Endodermal cell (in vitro differentiated cells): ENCODE measurements around the gene CCDC83. TPM values are rescaled to one million over a fixed set of nuclear protein-coding genes. Genes with fewer than 3 reads are reported as not detected.
"Not testable (repeated sequence)": the region's sequence is repeated elsewhere in the genome, so short reads cannot be mapped to it uniquely, and the experiment has no call there.

ENCODE experiments used
- DNase-seq: peaks from one replicate; pipeline ENCODE4 v3.0.0-alpha.2; 2017
- H3K27ac ChIP-seq: 2 replicates; pipeline ENCODE4 v1.5.1; 2013; ENCODE audit warnings: mild to moderate bottlenecking, low read depth, low read length, moderate library complexity
- H3K27me3 ChIP-seq: 2 replicates; pipeline ENCODE4 v1.6.1; 2013; ENCODE audit warnings: mild to moderate bottlenecking, low read length, moderate library complexity; ENCODE audit not compliant: insufficient read depth, control insufficient read depth, poor library complexity, severe bottlenecking
- H3K36me3 ChIP-seq: 2 replicates; pipeline ENCODE4 v1.7.0; 2013; ENCODE audit warnings: mild to moderate bottlenecking, low read length, moderate library complexity; ENCODE audit not compliant: control insufficient read depth, insufficient read depth
- H3K4me1 ChIP-seq: one replicate; pipeline ENCODE4 v1.7.0; 2013; ENCODE audit warnings: low read length; ENCODE audit not compliant: control insufficient read depth, insufficient read depth
- H3K4me3 ChIP-seq: 2 replicates; pipeline ENCODE4 v1.5.1; 2013; ENCODE audit warnings: mild to moderate bottlenecking, low read length, moderate library complexity
- H3K9ac ChIP-seq: 2 replicates; pipeline ENCODE4 v1.6.1; 2013; ENCODE audit warnings: mild to moderate bottlenecking, low read length, moderate library complexity; ENCODE audit not compliant: poor library complexity, severe bottlenecking; ENCODE audit errors: extremely low read depth
- H3K9me3 ChIP-seq: 2 replicates; pipeline ENCODE4 v1.6.1; 2013; ENCODE audit warnings: mild to moderate bottlenecking, low read length, moderate library complexity; ENCODE audit not compliant: control insufficient read depth
- H3K27ac Mint-ChIP-seq: 2 replicates; pipeline ENCODE4 v1.8.0; 2020; ENCODE audit warnings: mixed read lengths
- H3K27me3 Mint-ChIP-seq: 2 replicates; pipeline ENCODE4 v1.8.0; 2021; ENCODE audit warnings: mild to moderate bottlenecking, mixed read lengths; ENCODE audit not compliant: insufficient read depth
- H3K36me3 Mint-ChIP-seq: 2 replicates; pipeline ENCODE4 v1.8.0; 2020; ENCODE audit warnings: low read depth, mixed read lengths
- H3K4me1 Mint-ChIP-seq: 2 replicates; pipeline ENCODE4 v1.8.0; 2020; ENCODE audit warnings: mixed read lengths
- H3K4me3 Mint-ChIP-seq: 2 replicates; pipeline ENCODE4 v1.8.0; 2020; ENCODE audit warnings: mild to moderate bottlenecking, moderate library complexity, mixed read lengths
- H3K9me3 Mint-ChIP-seq: 2 replicates; pipeline ENCODE4 v1.8.0; 2020; ENCODE audit warnings: mild to moderate bottlenecking, mixed read lengths
- WGBS, 2 experiments: methylation state at CpG; one replicate each; pipeline versions ENCODE4 v1.1.5 to v1.1.7; 2013; ENCODE audit warnings: missing lambda C conversion rate in 2 of 2, mixed read lengths in 1 of 2; ENCODE audit not compliant: insufficient coverage in 1 of 2, insufficient read length in 1 of 2; 5-methylcytosine and 5-hydroxymethylcytosine counted together
- total RNA-seq, 2 donors: library from RNA; stranded (reverse); fragmentation: NEBNext Ultra II Directional in 1 of 2; extraction: Animal tissue kit (Norgen Biotek cat#: 25700) in 1 of 2; gene quantifications; 2 replicates in 1 of 2; 3 replicates in 1 of 2; pipeline ENCODE4 v1.2.1, GENCODE V29; 2021
- TF ChIP-seq, protein P1 (sequence below): fragments of 200-600 bp; sonication (generic); conservative IDR thresholded peaks from 2 replicates; pipeline ENCODE4 v1.5.0; 2021; ENCODE audit warnings: antibody characterized with exemption, mild to moderate bottlenecking

Gene CCDC83
- total RNA-seq, 2 donors from 2014 or later, result not detected

GRCh38 chr11:85848006-85848405 is 7.2 kb upstream of the CCDC83 start:
- H3K27ac Mint-ChIP-seq, result no peak overlapping the region

DNA sequence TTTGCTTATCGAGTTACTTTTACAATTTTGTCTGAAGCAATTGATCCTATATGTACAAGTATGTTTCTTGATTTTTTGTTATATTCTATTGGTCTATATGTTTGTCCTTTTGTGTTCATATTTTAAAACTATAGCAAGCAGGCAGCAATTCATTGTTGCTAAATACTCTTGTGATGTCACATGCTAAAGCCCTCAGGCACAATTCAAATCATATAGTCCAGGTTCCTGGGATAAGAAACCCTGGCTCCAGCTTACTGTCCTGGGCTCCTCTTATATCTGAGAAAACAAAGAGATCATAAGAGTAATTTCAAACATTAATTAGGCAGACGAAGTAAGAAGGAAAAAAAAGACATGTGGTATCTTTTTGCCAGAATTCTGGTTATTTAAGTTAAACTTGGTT is 6.6 kb upstream of the CCDC83 start:
- no peak overlapping the region for H3K27ac ChIP-seq
- Mint-ChIP-seq H3K4me3 (no peak overlapping the region), H3K4me1 (no peaks in the 10 kb centered on the region), H3K27ac (no peak overlapping the region), H3K27me3 (no peaks in the 10 kb centered on the region), H3K36me3 (peaks cover 10% of the 10 kb centered on the region), H3K9me3 (peaks cover 45% of the 10 kb centered on the region)
- H3K27me3 ChIP-seq, result no peaks in the 10 kb centered on the region
- H3K36me3 ChIP-seq, result no peaks in the 10 kb centered on the region
- TF ChIP-seq, protein P1, sequence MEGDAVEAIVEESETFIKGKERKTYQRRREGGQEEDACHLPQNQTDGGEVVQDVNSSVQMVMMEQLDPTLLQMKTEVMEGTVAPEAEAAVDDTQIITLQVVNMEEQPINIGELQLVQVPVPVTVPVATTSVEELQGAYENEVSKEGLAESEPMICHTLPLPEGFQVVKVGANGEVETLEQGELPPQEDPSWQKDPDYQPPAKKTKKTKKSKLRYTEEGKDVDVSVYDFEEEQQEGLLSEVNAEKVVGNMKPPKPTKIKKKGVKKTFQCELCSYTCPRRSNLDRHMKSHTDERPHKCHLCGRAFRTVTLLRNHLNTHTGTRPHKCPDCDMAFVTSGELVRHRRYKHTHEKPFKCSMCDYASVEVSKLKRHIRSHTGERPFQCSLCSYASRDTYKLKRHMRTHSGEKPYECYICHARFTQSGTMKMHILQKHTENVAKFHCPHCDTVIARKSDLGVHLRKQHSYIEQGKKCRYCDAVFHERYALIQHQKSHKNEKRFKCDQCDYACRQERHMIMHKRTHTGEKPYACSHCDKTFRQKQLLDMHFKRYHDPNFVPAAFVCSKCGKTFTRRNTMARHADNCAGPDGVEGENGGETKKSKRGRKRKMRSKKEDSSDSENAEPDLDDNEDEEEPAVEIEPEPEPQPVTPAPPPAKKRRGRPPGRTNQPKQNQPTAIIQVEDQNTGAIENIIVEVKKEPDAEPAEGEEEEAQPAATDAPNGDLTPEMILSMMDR, result no peak
- 80 to 92% methylated on average over 2 of the region's 2 CpGs for WGBS, 2 experiments
- no peak overlapping the region for H3K4me3 ChIP-seq
- H3K4me1 ChIP-seq, result no peaks in the 10 kb centered on the region
- H3K9me3 ChIP-seq, result peaks cover 32% of the 10 kb centered on the region
- no peak overlapping the region for H3K9ac ChIP-seq
- DNase-seq, result no peak

More at GRCh38 chr11:85848006-85848405, 7.2 kb upstream of the CCDC83 start:
- Mint-ChIP-seq H3K27me3 (no peaks in the 10 kb centered on the region), H3K36me3 (peaks cover 8% of the 10 kb centered on the region), H3K4me1 (no peaks in the 10 kb centered on the region), H3K9me3 (peaks cover 40% of the 10 kb centered on the region), H3K4me3 (no peak overlapping the region)
- no peaks in the 10 kb centered on the region for H3K36me3 ChIP-seq
- DNase-seq, result no peak
- 74 to 88% methylated on average over 1 to 3 of the region's 3 CpGs for WGBS, 2 experiments
- no peaks in the 10 kb centered on the region for H3K27me3 ChIP-seq
- H3K27ac ChIP-seq, result no peak overlapping the region
- peaks cover 32% of the 10 kb centered on the region for H3K9me3 ChIP-seq
- H3K9ac ChIP-seq, result no peak overlapping the region
- TF ChIP-seq, protein P1, result no peak
- H3K4me1 ChIP-seq, result no peaks in the 10 kb centered on the region
- H3K4me3 ChIP-seq, result no peak overlapping the region

DNA sequence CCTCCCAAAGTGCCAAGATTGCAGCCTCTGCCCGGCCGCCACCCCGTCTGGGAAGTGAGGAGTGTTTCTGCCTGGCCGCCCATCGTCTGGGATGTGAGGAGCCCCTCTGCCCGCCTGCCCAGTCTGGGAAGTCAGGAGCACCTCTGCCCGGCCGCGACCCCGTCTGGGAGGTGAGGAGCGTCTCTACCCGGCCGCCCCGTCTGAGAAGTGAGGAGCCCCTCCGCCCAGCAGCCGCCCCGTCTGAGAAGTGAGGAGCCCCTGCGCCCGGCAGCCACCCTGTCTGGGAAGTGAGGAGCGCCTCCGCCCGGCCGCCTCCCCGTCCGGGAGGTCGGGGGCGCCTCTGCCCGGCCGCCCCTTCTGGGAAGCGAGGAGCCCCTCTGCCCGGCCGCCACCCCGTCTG is 2.4 kb upstream of the CCDC83 start:
- not testable (repeated sequence) for H3K4me3 Mint-ChIP-seq, H3K27ac ChIP-seq, H3K27ac Mint-ChIP-seq, H3K4me1 Mint-ChIP-seq, H3K27me3 Mint-ChIP-seq, H3K27me3 ChIP-seq, H3K9ac ChIP-seq, DNase-seq, H3K4me3 ChIP-seq, H3K36me3 ChIP-seq, H3K4me1 ChIP-seq
- Mint-ChIP-seq H3K9me3 (peaks cover 41% of the 10 kb centered on the region), H3K36me3 (peaks cover 13% of the 10 kb centered on the region)
- peaks cover 25% of the 10 kb centered on the region for H3K9me3 ChIP-seq
- WGBS, 2 experiments, result 98 to 100% methylated on average over 3 to 33 of the region's 33 CpGs

DNA sequence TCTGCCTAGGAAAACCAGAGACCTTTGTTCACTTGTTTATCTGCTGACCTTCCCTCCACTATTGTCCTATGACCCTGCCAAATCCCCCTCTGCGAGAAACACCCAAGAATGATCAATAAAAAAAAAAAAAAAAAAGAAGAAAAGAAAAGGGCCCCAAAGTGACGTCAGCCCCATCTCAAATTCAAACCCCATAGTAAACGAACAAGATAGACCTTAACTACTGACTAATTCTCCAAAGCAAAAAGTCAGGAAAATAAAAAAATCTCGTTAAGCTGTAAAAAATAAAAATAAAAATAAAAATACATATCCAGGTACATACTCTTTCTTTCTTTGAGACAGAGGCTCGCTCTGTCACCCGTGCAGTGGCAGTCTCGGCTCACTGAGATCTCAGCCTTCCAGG is 1.6 kb upstream of the CCDC83 start:
- H3K27me3 Mint-ChIP-seq, H3K4me3 ChIP-seq, H3K27ac Mint-ChIP-seq, DNase-seq, H3K27ac ChIP-seq, H3K9ac ChIP-seq, H3K27me3 ChIP-seq, H3K4me1 Mint-ChIP-seq, H3K4me3 Mint-ChIP-seq, H3K36me3 ChIP-seq, H3K4me1 ChIP-seq: not testable (repeated sequence)
- peaks cover 18% of the 10 kb centered on the region for H3K9me3 ChIP-seq
- Mint-ChIP-seq H3K9me3 (peaks cover 35% of the 10 kb centered on the region), H3K36me3 (peaks cover 13% of the 10 kb centered on the region)
- no CpG with 5 or more reads among the region's 7 CpGs for WGBS, 2 experiments
